OCI-LY1 (cell line): ENCODE data around the gene GPI.

Experiments
- CTCF ChIP-seq: fragments of 200-600 bp; sonication (generic), shearing (Covaris generic); IDR thresholded peaks from 2 replicates; pipeline ENCODE4 v1.5.1; 2017; ENCODE audit warnings: mild to moderate bottlenecking, antibody characterized with exemption, low read length, moderate library complexity, mixed read lengths
- EZH2 ChIP-seq: fragments of 200-600 bp; sonication (generic), shearing (Covaris generic); IDR thresholded peaks from 2 replicates; pipeline ENCODE4 v1.8.0; 2017; ENCODE audit warnings: borderline replicate concordance, mixed run types, mild to moderate bottlenecking, antibody characterized with exemption, low read length, moderate library complexity, mixed read lengths

GRCh38 chr19:34355201-34355600 is 9.8 kb upstream of the GPI start:
- TF ChIP-seq CTCF = no peak
- no peak for TF ChIP-seq EZH2
